Neural progenitor cell (in vitro differentiated cells): ENCODE measurements around the gene C2orf49.

Experiments
- EZH2 ChIP-seq: fragments of 200-600 bp; sonication (generic); IDR thresholded peaks from 2 replicates; pipeline ENCODE4 v1.6.1; 2017; ENCODE audit warnings: antibody characterized with exemption, mild to moderate bottlenecking, moderate library complexity
- EZH2phosphoT487 ChIP-seq: fragments of 200-600 bp; sonication (generic); IDR thresholded peaks from 2 replicates; pipeline ENCODE4 v1.6.1; 2017; ENCODE audit warnings: antibody characterized with exemption
- TF ChIP-seq, protein P1 (sequence below): fragments of 200-600 bp; sonication (generic); IDR thresholded peaks from 2 replicates; pipeline ENCODE4 v1.5.1; 2017; ENCODE audit warnings: antibody characterized with exemption, mild to moderate bottlenecking

DNA sequence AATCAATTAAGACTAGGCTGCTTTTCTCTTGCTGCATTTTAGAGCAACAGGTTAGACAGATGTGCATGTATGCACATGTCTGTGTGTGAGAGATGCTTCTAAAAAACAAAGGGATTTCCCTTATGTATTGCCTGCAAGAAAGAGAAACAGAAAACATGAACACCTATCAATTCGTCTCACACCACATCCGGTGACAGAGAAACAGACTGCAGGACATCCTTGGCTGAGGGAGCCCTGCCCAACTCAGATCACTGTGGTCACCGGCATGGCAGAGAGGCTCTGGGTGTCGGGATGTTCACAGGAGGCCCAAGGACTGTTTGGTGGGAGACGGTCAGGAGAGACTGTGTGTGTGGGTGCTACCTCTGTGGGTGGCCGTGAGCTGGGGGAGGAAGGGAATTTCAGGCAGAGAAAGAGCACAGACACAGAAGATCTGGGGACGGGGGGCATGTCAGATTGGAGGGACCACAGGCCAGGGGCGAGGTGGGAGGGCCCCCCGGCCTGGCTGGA, 36.6 kb downstream of the C2orf49 start:
- TF ChIP-seq, protein P1, sequence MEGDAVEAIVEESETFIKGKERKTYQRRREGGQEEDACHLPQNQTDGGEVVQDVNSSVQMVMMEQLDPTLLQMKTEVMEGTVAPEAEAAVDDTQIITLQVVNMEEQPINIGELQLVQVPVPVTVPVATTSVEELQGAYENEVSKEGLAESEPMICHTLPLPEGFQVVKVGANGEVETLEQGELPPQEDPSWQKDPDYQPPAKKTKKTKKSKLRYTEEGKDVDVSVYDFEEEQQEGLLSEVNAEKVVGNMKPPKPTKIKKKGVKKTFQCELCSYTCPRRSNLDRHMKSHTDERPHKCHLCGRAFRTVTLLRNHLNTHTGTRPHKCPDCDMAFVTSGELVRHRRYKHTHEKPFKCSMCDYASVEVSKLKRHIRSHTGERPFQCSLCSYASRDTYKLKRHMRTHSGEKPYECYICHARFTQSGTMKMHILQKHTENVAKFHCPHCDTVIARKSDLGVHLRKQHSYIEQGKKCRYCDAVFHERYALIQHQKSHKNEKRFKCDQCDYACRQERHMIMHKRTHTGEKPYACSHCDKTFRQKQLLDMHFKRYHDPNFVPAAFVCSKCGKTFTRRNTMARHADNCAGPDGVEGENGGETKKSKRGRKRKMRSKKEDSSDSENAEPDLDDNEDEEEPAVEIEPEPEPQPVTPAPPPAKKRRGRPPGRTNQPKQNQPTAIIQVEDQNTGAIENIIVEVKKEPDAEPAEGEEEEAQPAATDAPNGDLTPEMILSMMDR, result no peak
- TF ChIP-seq EZH2 (no peak), EZH2phosphoT487 (no peak)
